SIG-M5 treated with dmso at 0.1 percent for 504 hours (cell line): ENCODE data around the gene MBLAC1.
A peak's percentile ranks its signal among the peaks of the same experiment; 100 is the strongest.

Source experiments
- DNase-seq: peaks from one replicate; lab custom pipeline; 2025; ENCODE audit not compliant: unreplicated experiment; lab: John Stamatoyannopoulos, UW

The MBLAC1 gene

DNA sequence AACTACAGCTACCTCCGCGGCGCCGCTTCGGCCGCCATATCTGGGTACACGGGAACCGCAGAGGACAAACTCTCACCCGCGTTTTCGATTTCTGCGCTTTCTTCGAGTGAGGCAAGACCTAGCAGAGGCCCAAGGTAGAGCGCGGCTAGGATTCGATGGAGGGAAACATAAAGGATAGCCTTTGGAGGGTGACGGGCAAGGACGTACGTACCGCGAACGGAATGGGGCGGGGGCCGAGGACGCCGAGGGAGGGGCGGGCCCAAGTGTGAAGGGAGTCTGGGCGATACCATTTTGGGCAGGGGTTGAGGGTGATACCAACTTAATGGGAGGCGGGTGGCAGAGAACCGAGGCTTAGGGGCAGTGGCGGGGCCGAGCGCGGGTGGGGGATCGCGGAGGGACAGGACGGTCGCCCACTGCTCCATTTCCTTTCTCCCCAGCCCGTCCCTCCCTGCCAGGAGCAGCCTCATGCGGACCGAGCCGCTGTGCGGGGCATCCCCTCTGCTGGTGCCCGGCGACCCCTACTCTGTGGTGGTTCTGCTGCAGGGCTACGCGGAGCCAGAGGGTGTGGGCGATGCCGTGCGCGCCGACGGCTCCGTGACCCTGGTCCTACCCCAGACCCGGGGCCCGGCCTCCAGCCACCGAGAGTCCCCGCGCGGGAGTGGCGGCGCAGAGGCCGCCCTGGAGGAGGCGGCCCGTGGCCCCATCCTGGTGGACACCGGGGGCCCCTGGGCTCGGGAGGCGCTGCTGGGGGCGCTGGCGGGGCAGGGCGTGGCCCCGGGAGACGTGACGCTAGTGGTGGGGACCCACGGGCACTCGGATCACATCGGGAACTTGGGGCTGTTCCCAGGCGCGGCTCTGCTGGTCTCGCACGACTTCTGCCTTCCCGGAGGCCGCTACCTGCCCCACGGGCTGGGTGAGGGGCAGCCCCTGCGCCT, at the start of gene MBLAC1:
Gene MBLAC1 (plus strand): TSS at position 37 of the 935 bp plus-strand sequence. CDS start 429 bp downstream, at position 466.
- DNase-seq: peak; percentile 93

DNA sequence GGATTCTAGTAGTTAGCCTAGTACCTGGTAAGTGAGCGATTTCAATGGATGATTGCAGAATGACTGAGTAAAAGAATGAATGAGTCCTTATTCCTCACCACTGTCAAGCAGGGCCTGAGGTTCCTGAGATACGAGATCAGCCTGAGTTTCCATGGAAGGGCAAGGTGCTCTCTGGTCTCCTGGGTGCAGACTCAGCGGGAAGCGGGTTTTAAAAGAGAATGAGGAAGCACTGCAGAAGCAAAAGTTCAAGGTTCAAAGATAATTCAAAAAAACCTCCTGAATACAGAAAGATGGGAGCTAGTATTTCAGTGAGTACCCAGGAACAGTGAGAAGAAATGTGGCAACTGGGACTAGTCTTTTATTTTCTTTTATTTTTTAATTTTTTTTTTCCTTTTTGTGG, 49.6 kb upstream of the MBLAC1 start:
- no peak for DNase-seq

DNA sequence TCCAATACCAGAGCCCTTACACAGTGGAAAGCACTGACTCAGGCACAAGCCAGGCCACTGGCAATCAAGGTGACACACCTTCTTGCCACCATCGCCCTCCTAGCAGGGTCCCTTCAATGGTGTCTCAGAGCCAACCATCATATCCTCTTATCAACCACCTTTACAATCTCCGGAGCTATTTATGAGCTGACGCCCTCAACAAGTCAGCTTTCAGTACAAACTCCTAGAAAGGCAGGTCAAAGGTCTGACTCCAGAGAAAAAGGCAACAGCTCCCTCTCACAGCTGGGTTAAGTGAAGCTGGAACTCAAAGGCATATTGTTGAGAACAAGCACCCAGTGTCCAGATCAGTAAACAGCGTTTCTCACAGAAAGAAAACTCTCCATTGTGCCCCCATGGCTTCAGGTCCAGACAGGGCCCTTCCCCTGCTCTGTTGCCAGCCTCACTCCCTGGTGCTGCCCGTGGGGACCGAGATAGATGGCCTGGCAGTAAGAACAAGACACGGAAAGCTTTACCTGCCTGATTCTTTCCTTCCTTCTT, 47.7 kb upstream of the MBLAC1 start:
- DNase-seq: no peak

GRCh38 chr7:100080907-100081534, 45.7 kb upstream of the MBLAC1 start:
- no peak for DNase-seq

GRCh38 chr7:100081535-100082102, 45.1 kb upstream of the MBLAC1 start, which contains the start of gene ZNF3:
ZNF3 (minus strand) TSS chr7:100081723; CDS start chr7:100077357, 4,366 bp downstream.
- peak; percentile 98 for DNase-seq

DNA sequence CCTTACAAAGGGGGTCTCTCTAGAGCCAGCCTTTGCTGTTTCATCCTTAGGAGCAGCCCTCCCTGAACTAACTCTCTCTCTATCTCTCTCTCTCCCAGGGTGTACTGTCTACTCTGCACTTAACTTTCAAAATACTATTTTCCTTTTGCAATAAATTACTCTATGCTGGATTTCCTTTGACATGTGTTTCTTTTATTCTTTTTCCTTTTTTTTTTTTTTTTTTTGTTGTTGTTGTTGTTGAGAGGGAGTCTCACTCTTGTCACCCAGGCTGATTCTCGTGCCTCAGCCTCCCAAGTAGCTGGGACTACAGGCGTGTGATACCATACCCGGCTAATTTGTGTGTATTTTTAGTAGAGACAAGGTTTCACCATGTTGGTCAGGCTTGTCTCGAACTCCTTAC, 43.8 kb upstream of the MBLAC1 start:
- no peak for DNase-seq

- DNase-seq: peak; percentile 30
These were observed 41.3 kb upstream of the MBLAC1 start for GRCh38 chr7:100085515-100085914.

- DNase-seq: no peak
These were observed 39.6 kb upstream of the MBLAC1 start for GRCh38 chr7:100087055-100087750.

GRCh38 chr7:100088095-100088620, 38.6 kb upstream of the MBLAC1 start:
- no peak for DNase-seq

DNA sequence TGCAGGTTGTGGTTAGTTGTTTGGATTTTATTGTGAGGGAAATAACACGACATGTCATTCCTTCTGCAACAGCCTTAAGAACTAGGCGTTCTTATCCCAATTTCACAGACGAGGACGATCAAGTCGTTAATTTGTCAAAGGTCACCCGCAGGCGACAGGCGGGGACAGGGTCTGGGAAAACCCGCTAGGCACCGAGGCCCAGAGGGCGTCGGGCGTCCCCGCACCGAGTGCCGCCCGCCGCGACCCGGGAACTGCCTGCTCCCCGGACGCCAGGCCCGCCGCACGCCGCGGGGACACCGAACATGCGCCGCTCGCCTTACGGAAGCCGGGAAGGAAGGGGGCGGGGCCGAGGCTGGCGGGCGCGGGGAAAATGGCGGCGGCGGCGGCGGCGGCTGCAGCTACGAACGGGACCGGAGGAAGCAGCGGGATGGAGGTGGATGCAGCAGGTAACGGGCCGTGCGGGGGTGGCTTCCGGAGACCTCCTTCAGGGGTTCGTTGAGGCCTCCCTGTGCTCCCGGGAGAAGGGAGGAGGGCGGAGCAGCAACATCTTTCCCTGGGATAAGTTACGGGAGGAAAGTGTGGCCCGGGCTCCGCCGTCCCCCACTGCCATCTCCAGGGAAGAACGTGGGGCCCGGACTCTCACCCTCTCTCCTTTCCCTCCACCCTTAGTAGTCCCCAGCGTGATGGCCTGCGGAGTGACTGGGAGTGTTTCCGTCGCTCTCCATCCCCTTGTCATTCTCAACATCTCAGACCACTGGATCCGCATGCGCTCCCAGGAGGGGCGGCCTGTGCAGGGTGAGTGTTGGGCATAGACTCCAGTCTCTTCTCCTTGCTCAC, 37.9 kb upstream of the MBLAC1 start, which contains the start of gene COPS6:
Gene COPS6 (plus strand): TSS at position 349 of the 837 bp plus-strand sequence. CDS start 22 bp downstream, at position 371.
- DNase-seq: peak; percentile 56

GRCh38 chr7:100089458-100090196, 37.1 kb upstream of the MBLAC1 start:
- DNase-seq: no peak

- DNase-seq: no peak
These were observed 36.0 kb upstream of the MBLAC1 start for GRCh38 chr7:100090527-100091410.

GRCh38 chr7:100091411-100092181, 35.2 kb upstream of the MBLAC1 start:
- DNase-seq: no peak

DNA sequence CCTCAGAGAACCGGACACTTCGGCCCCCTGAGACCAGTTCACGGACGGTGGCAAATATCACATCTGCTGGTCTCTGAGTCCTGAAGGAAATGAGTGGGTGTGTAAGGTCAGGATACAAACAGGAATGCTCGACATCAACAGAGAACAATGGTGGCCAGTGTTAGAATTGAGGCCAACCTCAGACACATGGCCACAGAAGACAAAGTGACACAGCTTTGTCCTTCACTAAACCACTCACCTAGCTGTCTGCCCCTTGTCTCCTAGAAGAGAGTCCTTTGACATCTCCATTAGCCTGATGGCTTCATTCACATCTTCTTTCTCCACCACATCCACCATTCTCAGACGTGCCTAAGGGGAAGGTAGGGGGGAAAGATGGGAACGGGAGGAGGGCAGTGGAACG, 33.7 kb upstream of the MBLAC1 start:
- DNase-seq: no peak

GRCh38 chr7:100093498-100093897, 33.3 kb upstream of the MBLAC1 start:
- DNase-seq: no peak

- no peak for DNase-seq
These were observed 32.8 kb upstream of the MBLAC1 start for GRCh38 chr7:100093925-100094486.

DNA sequence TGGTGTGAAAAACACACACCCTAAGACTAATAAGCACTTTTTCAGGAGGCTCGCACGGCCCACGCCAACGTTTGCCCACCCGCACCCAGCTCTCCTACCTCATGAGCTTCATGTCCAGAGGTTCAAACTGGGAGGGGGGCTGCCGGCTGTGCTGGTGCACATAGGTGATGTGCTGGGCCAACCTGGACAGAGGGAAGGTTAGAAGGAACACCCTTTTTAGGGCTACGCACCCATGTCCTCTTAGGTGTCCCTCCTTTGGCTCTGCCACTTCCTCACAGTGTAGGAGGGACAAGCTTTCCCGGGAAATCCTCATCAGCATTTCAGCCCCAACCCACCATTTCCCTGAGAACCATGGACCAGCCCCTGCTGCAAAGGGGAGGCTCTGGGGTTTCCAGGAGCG, 31.5 kb upstream of the MBLAC1 start:
- no peak for DNase-seq
